Islet precursor cell (in vitro differentiated cells): ENCODE results near the gene ABL1.
"Not testable (repeated sequence)": the region's sequence is repeated elsewhere in the genome, so short reads cannot be mapped to it uniquely, and the experiment has no call there.

Source experiments
- DNase-seq: peaks from one replicate; pipeline ENCODE4 v3.0.0-alpha.2; 2018

The ABL1 gene

GRCh38 chr9:130905125-130905901 lies 70.3 kb downstream of the ABL1 start:
- DNase-seq: no peak

GRCh38 chr9:130905902-130906734 lies 71.1 kb downstream of the ABL1 start:
- no peak for DNase-seq

- DNase-seq: no peak
These were observed 71.8 kb downstream of the ABL1 start for GRCh38 chr9:130906735-130907416.

GRCh38 chr9:130908146-130908877 lies 73.3 kb downstream of the ABL1 start:
- DNase-seq: no peak

GRCh38 chr9:130908878-130909355 lies 73.9 kb downstream of the ABL1 start:
- DNase-seq: no peak

GRCh38 chr9:130910041-130910440 lies 75.0 kb downstream of the ABL1 start:
- not testable (repeated sequence) for DNase-seq

- DNase-seq: not testable (repeated sequence)
These were observed 75.6 kb downstream of the ABL1 start for GRCh38 chr9:130910670-130911069.

GRCh38 chr9:130911254-130912049 lies 76.4 kb downstream of the ABL1 start:
- no peak for DNase-seq

- DNase-seq: no peak
These were observed 78.0 kb downstream of the ABL1 start for GRCh38 chr9:130912932-130913598.

- DNase-seq: no peak
These were observed 78.8 kb downstream of the ABL1 start for GRCh38 chr9:130913599-130914416.

GRCh38 chr9:130914417-130915095 lies 79.5 kb downstream of the ABL1 start:
- DNase-seq: no peak

- DNase-seq: no peak
These were observed 80.0 kb downstream of the ABL1 start for GRCh38 chr9:130915096-130915447.

- DNase-seq: no peak
These were observed 82.3 kb downstream of the ABL1 start for GRCh38 chr9:130917168-130917960.

- DNase-seq: peak; percentile 83
These were observed 83.2 kb downstream of the ABL1 start for GRCh38 chr9:130918101-130918825.

- no peak for DNase-seq
These were observed 83.9 kb downstream of the ABL1 start for GRCh38 chr9:130918826-130919558.

GRCh38 chr9:130919559-130920145 lies 84.6 kb downstream of the ABL1 start:
- DNase-seq: no peak

GRCh38 chr9:130920233-130920632 lies 85.2 kb downstream of the ABL1 start:
- DNase-seq: no peak
